GM12878 (cell line): ENCODE results near the gene CETN3. TPM values are rescaled to one million over a fixed set of nuclear protein-coding genes. Genes with fewer than 3 reads are reported as not detected.

Experiments
- ATAC-seq: fragments of 200-7000 bp; cut with Tn5 transposase; 3 replicates; pipeline ENCODE4 v1.9.1; 2020; ENCODE audit warnings: mild to moderate bottlenecking, moderate library complexity
- BruUV-seq: library from RNA; stranded (reverse); fragments of 400-500 nt; replicated peaks from 2 replicates; lab custom pipeline; 2021; lab: Mats Ljungman, UMichigan
- CTCF ChIA-PET: fragments of 300-600 bp; sonication (Branson Sonifier 250); formaldehyde crosslinking; extraction: SDS; loops from one replicate; lab custom pipeline; 2021; ENCODE audit warnings: inconsistent platforms; lab: Yijun Ruan, JAX
- POLR2A ChIA-PET: fragments of 350-600 bp; formaldehyde crosslinking; extraction: SDS; loops from one replicate; lab custom pipeline; 2021; ENCODE audit warnings: inconsistent platforms; lab: Charles Lee
- RAD21 ChIA-PET: fragments of 300-600 bp; sonication (Branson Sonifier 250); formaldehyde crosslinking; loops from one replicate; lab custom pipeline; 2023; ENCODE audit warnings: antibody characterized with exemption; ENCODE audit not compliant: unreplicated experiment; lab: Charles Lee
- SMC1A ChIA-PET: fragments of 300-600 bp; sonication (Branson Sonifier 250); formaldehyde crosslinking; loops from one replicate; lab custom pipeline; 2023; ENCODE audit not compliant: unreplicated experiment, uncharacterized antibody; lab: Charles Lee
- DNase-seq: peaks from one replicate; pipeline ENCODE4 v3.0.0-alpha.2; 2011; ENCODE audit warnings: low read depth, low spot score
- FAIRE-seq: peaks from 3 replicates; lab custom pipeline; 2011; peaks lifted over from hg19 to GRCh38; lab: Jason Lieb, UNC
- H2AFZ ChIP-seq: 2 replicates; pipeline ENCODE4 v1.6.0; 2011; ENCODE audit warnings: low read depth, low read length, control low read depth; ENCODE audit not compliant: control insufficient read depth
- H3K27ac ChIP-seq: 2 replicates; pipeline ENCODE4 v1.5.1; 2011; ENCODE audit warnings: control low read depth; ENCODE audit not compliant: control insufficient read depth, insufficient read depth
- H3K27me3 ChIP-seq, 2 experiments: replicated peaks in 1 of 2; 2 replicates each; pipeline versions ENCODE4 v1.6.0 to v1.6.1; 2011; ENCODE audit warnings: low read length in 1 of 2; ENCODE audit not compliant: control insufficient read depth in 2 of 2, insufficient read depth in 2 of 2
- H3K36me3 ChIP-seq, 2 experiments: 2 replicates each; pipeline ENCODE4 v1.5.1; 2011; ENCODE audit warnings: low read length in 1 of 2; ENCODE audit not compliant: control insufficient read depth in 2 of 2, insufficient read depth in 2 of 2
- H3K4me1 ChIP-seq: 2 replicates; pipeline ENCODE4 v1.6.1; 2011; ENCODE audit warnings: mild to moderate bottlenecking, low read length, moderate library complexity, mixed read lengths; ENCODE audit not compliant: control insufficient read depth, insufficient read depth
- H3K4me2 ChIP-seq: 2 replicates; pipeline ENCODE4 v1.6.0; 2011; ENCODE audit warnings: control low read depth; ENCODE audit not compliant: control insufficient read depth, insufficient read depth
- H3K4me3 ChIP-seq: fragments of 200-600 bp; sonication (generic); 2 replicates; pipeline ENCODE4 v1.5.1; 2016
- H3K79me2 ChIP-seq: 2 replicates; pipeline ENCODE4 v1.6.0; 2011; ENCODE audit warnings: low read length; ENCODE audit not compliant: control insufficient read depth, insufficient read depth
- H3K9ac ChIP-seq: 2 replicates; pipeline ENCODE4 v1.8.0; 2011; ENCODE audit warnings: low read length, control low read depth, mixed read lengths; ENCODE audit not compliant: control insufficient read depth, insufficient read depth
- H3K9me3 ChIP-seq: replicated peaks from 3 replicates; pipeline ENCODE4 v1.5.1; 2011; ENCODE audit warnings: mild to moderate bottlenecking, low read length; ENCODE audit not compliant: control insufficient read depth, insufficient read depth
- H4K20me1 ChIP-seq: 2 replicates; pipeline ENCODE4 v1.6.0; 2011; ENCODE audit not compliant: control insufficient read depth, insufficient read depth
- CREM ChIP-seq: IDR thresholded peaks from 2 replicates; pipeline ENCODE4 v1.6.1; 2014; ENCODE audit warnings: antibody characterized with exemption, low read depth
- DPF2 ChIP-seq: fragments of 450-650 bp; IDR thresholded peaks from 2 replicates; pipeline ENCODE4 v1.6.1; 2017; ENCODE audit warnings: mild to moderate bottlenecking
- IRF3 ChIP-seq: fragments of 450-650 bp; IDR thresholded peaks from 2 replicates; pipeline ENCODE4 v1.6.1; 2014; ENCODE audit warnings: mild to moderate bottlenecking
- KLF5 ChIP-seq: fragments of 450-650 bp; IDR thresholded peaks from 2 replicates; pipeline ENCODE4 v1.6.1; 2014; ENCODE audit warnings: mild to moderate bottlenecking; ENCODE audit not compliant: partially characterized antibody
- MEF2A ChIP-seq: IDR thresholded peaks from 2 replicates; pipeline ENCODE4 v1.6.1; 2011; ENCODE audit warnings: low read depth, mild to moderate bottlenecking, low read length, moderate library complexity; ENCODE audit not compliant: insufficient read depth
- MLLT1 ChIP-seq: fragments of 450-650 bp; IDR thresholded peaks from 2 replicates; pipeline ENCODE4 v1.6.1; 2016; ENCODE audit warnings: mild to moderate bottlenecking
- MTA3 ChIP-seq: IDR thresholded peaks from 2 replicates; pipeline ENCODE4 v1.6.1; 2012; ENCODE audit warnings: low read length, inconsistent platforms, borderline replicate concordance
- NKRF ChIP-seq: fragments of 450-650 bp; conservative IDR thresholded peaks from 2 replicates; pipeline ENCODE4 v1.6.1; 2017; ENCODE audit warnings: mild to moderate bottlenecking, moderate library complexity
- NR2C1 ChIP-seq: fragments of 450-650 bp; IDR thresholded peaks from 2 replicates; pipeline ENCODE4 v1.6.1; 2017; ENCODE audit warnings: antibody characterized with exemption, mild to moderate bottlenecking, moderate library complexity
- SKIL ChIP-seq: fragments of 450-650 bp; IDR thresholded peaks from 2 replicates; pipeline ENCODE4 v1.6.1; 2017; ENCODE audit warnings: mild to moderate bottlenecking, low read depth, inconsistent platforms; ENCODE audit not compliant: poor library complexity, severe bottlenecking
- SPI1 ChIP-seq: IDR thresholded peaks from 2 replicates; pipeline ENCODE4 v1.6.1; 2011; ENCODE audit warnings: low read depth, mild to moderate bottlenecking, low read length, moderate library complexity, borderline replicate concordance; ENCODE audit not compliant: insufficient read depth
- TARDBP ChIP-seq: IDR thresholded peaks from 2 replicates; pipeline ENCODE4 v1.6.1; 2016; ENCODE audit warnings: borderline replicate concordance
- TBL1XR1 ChIP-seq: IDR thresholded peaks from 2 replicates; pipeline ENCODE4 v1.6.1; 2012; ENCODE audit warnings: low read depth, low read length, improper control_type of control experiment
- ZNF24 ChIP-seq: fragments of 450-650 bp; IDR thresholded peaks from 2 replicates; pipeline ENCODE4 v1.6.1; 2017; ENCODE audit warnings: antibody characterized with exemption, mild to moderate bottlenecking
- WGBS: methylation state at CpG from one replicate; pipeline ENCODE4 v1.1.6; 2016; ENCODE audit warnings: low lambda C conversion rate; ENCODE audit not compliant: insufficient replicate concordance, insufficient coverage; ENCODE audit errors: missing lambda C conversion rate; 5-methylcytosine and 5-hydroxymethylcytosine counted together
- in situ Hi-C: fragments of 300-500 bp; cut with MboI; formaldehyde crosslinking; loops from 9 replicates; pipeline ENCODE4 v1.14.3; 2018; ENCODE audit warnings: mixed read lengths
- intact Hi-C: fragments of 100-400 bp; cut with micrococcal nuclease; formaldehyde crosslinking; loops from one replicate; pipeline ENCODE4 v1.14.2; 2022; ENCODE audit not compliant: unreplicated experiment
- polyA plus RNA-seq, 11 experiments: library from polyadenylated mRNA; depleted of rRNA in 4 of 11; unstranded in 6 of 11; stranded (reverse) in 5 of 11; fragments of >200 nt; fragmentation: Nextera tagmentation in 4 of 11; fragmentation: Illumina TruSeq in 1 of 11; extraction: Ambion mirVana in 4 of 11; extraction: Trizol in 1 of 11; gene quantifications; 1 replicate in 1 of 11; 2 replicates in 10 of 11; pipeline versions ENCODE4 v1.2.1 to v1.2.3, GENCODE V29; 2011 to 2016; ENCODE audit warnings: inconsistent platforms in 2 of 11, missing spikeins in 2 of 11, low read depth in 1 of 11
- total RNA-seq, 4 experiments: library from RNA; depleted of rRNA in 3 of 4; stranded (reverse); fragments of >200 nt in 3 of 4; fragmentation: Illumina TruSeq in 1 of 4; extraction: Trizol in 1 of 4; gene quantifications; 2 replicates each; pipeline versions ENCODE4 v1.2.1 to v1.2.3, GENCODE V29; 2013 to 2021
- TF ChIP-seq, protein P1 (sequence below): fragments of 450-650 bp; IDR thresholded peaks from 2 replicates; pipeline ENCODE4 v1.6.1; 2018; ENCODE audit warnings: borderline replicate concordance, mild to moderate bottlenecking; ENCODE audit not compliant: partially characterized antibody

Gene CETN3
- total and polyA plus RNA-seq, 10 of the 15 experiments (the other 5 are each of a cell fraction or from before 2014, with no cell fraction given): 16.8 to 59.1 (median 51.8) TPM

- no peaks in the 10 kb centered on the region for H3K36me3 ChIP-seq
- no peak for DNase-seq
- H3K4me3 ChIP-seq: no peak overlapping the region
- H3K4me1 ChIP-seq: no peaks in the 10 kb centered on the region
- H3K27ac ChIP-seq: no peak overlapping the region
- H3K9ac ChIP-seq: no peak overlapping the region
- no peak overlapping the region for H2AFZ ChIP-seq
- 83% methylated on average over 1 of the region's 1 CpG for WGBS
- no peaks in the 10 kb centered on the region for H3K27me3 ChIP-seq
- POLR2A ChIA-PET: interaction anchor here (0.8 kb wide), 1 partner anchor 12 kb away, joined by 3 read pairs; no protein-coding TSS in a partner anchor
- intact Hi-C loops (no loop called here), in situ Hi-C loops (no loop called here)
- no peaks in the 10 kb centered on the region for H4K20me1 ChIP-seq
- H3K9me3 ChIP-seq: peaks cover 1% of the 10 kb centered on the region; the same call in 2 of the 3 replicates
- RAD21 ChIA-PET: no interaction called here
- no peak for FAIRE-seq
- no peaks in the 10 kb centered on the region for H3K79me2 ChIP-seq
- CTCF ChIA-PET: interaction anchor here (0.8 kb wide), 1 partner anchor 41 kb away, joined by 4 read pairs; no protein-coding TSS in a partner anchor
- no peak for ATAC-seq
- BruUV-seq: no TSS peak
- SMC1A ChIA-PET: interaction anchor here (0.7 to 1.4 kb wide), 4 partner anchors 9 to 91 kb away, joined by 3 to 4 read pairs (median 3); no protein-coding TSS in a partner anchor
- H3K4me2 ChIP-seq: no peak overlapping the region
- TF ChIP-seq TBL1XR1: no peak
- TF ChIP-seq CREM: no peak
- TF ChIP-seq NR2C1: no peak
- TF ChIP-seq SKIL: no peak
- TF ChIP-seq IRF3: no peak
- TF ChIP-seq DPF2: no peak
- TF ChIP-seq SPI1: no peak
- no peak for TF ChIP-seq NKRF
- no peak for TF ChIP-seq MTA3
- TF ChIP-seq, protein P1, sequence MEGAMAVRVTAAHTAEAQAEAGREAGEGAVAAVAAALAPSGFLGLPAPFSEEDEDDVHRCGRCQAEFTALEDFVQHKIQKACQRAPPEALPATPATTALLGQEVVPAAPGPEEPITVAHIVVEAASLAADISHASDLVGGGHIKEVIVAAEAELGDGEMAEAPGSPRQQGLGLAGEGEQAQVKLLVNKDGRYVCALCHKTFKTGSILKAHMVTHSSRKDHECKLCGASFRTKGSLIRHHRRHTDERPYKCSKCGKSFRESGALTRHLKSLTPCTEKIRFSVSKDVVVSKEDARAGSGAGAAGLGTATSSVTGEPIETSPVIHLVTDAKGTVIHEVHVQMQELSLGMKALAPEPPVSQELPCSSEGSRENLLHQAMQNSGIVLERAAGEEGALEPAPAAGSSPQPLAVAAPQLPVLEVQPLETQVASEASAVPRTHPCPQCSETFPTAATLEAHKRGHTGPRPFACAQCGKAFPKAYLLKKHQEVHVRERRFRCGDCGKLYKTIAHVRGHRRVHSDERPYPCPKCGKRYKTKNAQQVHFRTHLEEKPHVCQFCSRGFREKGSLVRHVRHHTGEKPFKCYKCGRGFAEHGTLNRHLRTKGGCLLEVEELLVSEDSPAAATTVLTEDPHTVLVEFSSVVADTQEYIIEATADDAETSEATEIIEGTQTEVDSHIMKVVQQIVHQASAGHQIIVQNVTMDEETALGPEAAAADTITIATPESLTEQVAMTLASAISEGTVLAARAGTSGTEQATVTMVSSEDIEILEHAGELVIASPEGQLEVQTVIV: no peak
- TF ChIP-seq MLLT1: no peak
- no peak for TF ChIP-seq MEF2A
- TF ChIP-seq ZNF24: no peak
- no peak for TF ChIP-seq KLF5
- no peak for TF ChIP-seq TARDBP
These were observed 64.9 kb downstream of the CETN3 start for GRCh38 chr5:90344689-90345088.
